Central memory CD8-positive, alpha-beta T cell (primary cell): ENCODE results near the gene ST3GAL4.
"Not testable (repeated sequence)": the region's sequence is repeated elsewhere in the genome, so short reads cannot be mapped to it uniquely, and the experiment has no call there.

Experiments used
- ATAC-seq: fragments of 150-1000 bp; cut with Tn5 transposase; replicated peaks from 2 replicates; pipeline ENCODE4 v1.10.0; 2022; ENCODE audit warnings: mild to moderate bottlenecking, moderate FRiP score, moderate number of reproducible peaks; ENCODE audit not compliant: poor library complexity, severe bottlenecking; ENCODE audit errors: extremely low read depth
- DNase-seq, 2 donors: peaks; one replicate each; pipeline ENCODE4 v3.0.0; 2021; ENCODE audit warnings: low spot score in 2 of 2
- H3K27ac Mint-ChIP-seq: one replicate; pipeline ENCODE4 v1.8.0; 2022; ENCODE audit warnings: low read depth, mild to moderate bottlenecking, moderate library complexity, mixed read lengths
- H3K27me3 Mint-ChIP-seq: one replicate; pipeline ENCODE4 v1.8.0; 2022; ENCODE audit warnings: mixed read lengths
- H3K36me3 Mint-ChIP-seq: one replicate; pipeline ENCODE4 v1.8.0; 2022; ENCODE audit warnings: mild to moderate bottlenecking, moderate library complexity, mixed read lengths; ENCODE audit not compliant: insufficient read depth
- H3K4me1 Mint-ChIP-seq: one replicate; pipeline ENCODE4 v1.8.0; 2022; ENCODE audit warnings: mixed read lengths
- H3K4me3 Mint-ChIP-seq: one replicate; pipeline ENCODE4 v1.8.0; 2022; ENCODE audit warnings: mild to moderate bottlenecking, moderate library complexity, mixed read lengths
- H3K9me3 Mint-ChIP-seq: one replicate; pipeline ENCODE4 v1.8.0; 2022; ENCODE audit warnings: mixed read lengths

ST3GAL4 gene

GRCh38 chr11:126380909-126381308, 25.4 kb downstream of the ST3GAL4 start:
- no peaks in the 10 kb centered on the region for H3K9me3 Mint-ChIP-seq
- H3K36me3 Mint-ChIP-seq, result peaks cover 2% of the 10 kb centered on the region
- ATAC-seq (no peak), DNase-seq (no peak)
- H3K4me3 Mint-ChIP-seq, result no peak overlapping the region
- H3K4me1 Mint-ChIP-seq, result peaks cover 2% of the 10 kb centered on the region
- H3K27ac Mint-ChIP-seq, result no peak overlapping the region
- no peaks in the 10 kb centered on the region for H3K27me3 Mint-ChIP-seq

DNA sequence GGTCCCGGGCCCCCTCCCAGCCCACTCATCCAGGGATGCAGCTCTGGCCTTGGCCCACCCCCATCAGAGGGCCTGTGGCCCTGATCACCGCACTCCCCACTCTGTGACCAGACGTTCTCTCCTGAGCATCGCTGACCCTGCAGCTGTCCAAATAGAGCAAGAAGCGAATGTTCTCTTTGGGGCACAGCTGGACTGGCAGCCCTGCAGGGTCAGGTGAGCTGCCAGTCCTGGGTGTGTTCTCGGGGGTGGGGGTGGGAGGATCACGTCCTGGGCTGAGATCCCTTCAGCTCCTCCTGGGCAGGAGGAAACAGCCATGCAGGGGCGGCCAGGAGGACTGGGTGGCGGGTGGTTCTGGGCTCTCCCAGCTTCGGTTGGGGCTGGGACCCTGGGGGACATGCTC, 26.5 kb downstream of the ST3GAL4 start:
- not testable (repeated sequence) for H3K27ac Mint-ChIP-seq, ATAC-seq, DNase-seq, H3K9me3 Mint-ChIP-seq, H3K4me3 Mint-ChIP-seq, H3K27me3 Mint-ChIP-seq, H3K36me3 Mint-ChIP-seq, H3K4me1 Mint-ChIP-seq

DNA sequence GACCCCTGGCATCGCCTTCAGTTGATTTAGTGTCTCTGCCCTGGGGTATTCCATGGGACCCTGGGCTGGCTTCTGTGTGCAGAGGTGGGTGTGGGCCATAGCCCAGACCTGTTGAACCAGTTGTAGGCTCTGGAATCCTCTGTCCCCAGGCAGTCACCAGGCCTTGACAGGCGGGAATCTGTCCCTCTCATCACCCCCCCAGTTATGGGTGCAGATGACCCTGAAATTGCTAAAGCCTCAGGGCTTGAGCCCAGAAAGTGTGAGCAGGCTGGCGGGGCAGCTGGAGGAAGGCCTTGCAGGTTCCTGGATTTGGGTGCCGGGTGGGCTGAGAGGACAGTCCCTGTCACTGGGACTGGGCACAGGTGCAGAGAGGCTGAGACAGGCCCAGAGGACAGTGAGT, 27.2 kb downstream of the ST3GAL4 start:
- not testable (repeated sequence) for H3K36me3 Mint-ChIP-seq, H3K27ac Mint-ChIP-seq, H3K9me3 Mint-ChIP-seq, H3K27me3 Mint-ChIP-seq, H3K4me3 Mint-ChIP-seq, H3K4me1 Mint-ChIP-seq, DNase-seq, ATAC-seq

GRCh38 chr11:126383339-126384335, 28.2 kb downstream of the ST3GAL4 start:
- Mint-ChIP-seq H3K4me3 (no peak overlapping the region), H3K27me3 (no peaks in the 10 kb centered on the region), H3K36me3 (peaks cover 2% of the 10 kb centered on the region), H3K27ac (no peak overlapping the region), H3K4me1 (peaks cover 6% of the 10 kb centered on the region), H3K9me3 (no peaks in the 10 kb centered on the region)
- DNase-seq (no peak), ATAC-seq (no peak)

DNA sequence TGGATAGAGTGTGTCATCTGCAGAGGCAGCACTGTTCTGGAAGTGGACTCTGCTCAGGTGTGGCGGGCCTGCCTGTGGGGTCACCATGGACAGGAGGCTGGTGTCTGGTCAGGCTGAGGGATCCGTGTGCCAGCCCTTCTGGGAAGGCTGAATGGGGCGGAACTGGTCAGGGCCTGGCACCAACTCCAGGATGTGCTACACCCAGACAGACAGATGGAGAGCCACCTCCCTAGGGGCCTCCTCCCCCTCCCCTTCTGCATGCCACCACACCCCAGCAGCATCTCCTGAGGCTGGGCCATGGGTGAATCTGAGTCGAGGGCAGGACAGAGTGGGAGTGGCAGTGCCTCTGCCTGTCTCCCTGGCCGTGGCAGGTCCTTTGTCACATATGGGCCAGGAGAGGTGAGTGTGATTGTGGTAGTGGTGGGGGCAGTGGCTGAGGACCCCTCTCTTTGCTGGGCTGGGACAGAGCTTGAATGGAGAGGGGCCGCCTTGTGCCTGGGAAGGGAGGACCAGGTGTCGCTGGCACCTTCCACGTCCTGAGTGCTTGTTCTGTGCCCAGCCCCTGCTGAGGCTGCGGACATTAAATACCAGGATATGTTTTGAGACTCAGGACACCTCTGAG, 29.1 kb downstream of the ST3GAL4 start:
- Mint-ChIP-seq H3K36me3 (peaks cover 2% of the 10 kb centered on the region), H3K4me1 (peaks cover 6% of the 10 kb centered on the region), H3K9me3 (no peaks in the 10 kb centered on the region), H3K27me3 (no peaks in the 10 kb centered on the region), H3K4me3 (no peak overlapping the region), H3K27ac (no peak overlapping the region)
- no peak for DNase-seq
- no peak for ATAC-seq

DNA sequence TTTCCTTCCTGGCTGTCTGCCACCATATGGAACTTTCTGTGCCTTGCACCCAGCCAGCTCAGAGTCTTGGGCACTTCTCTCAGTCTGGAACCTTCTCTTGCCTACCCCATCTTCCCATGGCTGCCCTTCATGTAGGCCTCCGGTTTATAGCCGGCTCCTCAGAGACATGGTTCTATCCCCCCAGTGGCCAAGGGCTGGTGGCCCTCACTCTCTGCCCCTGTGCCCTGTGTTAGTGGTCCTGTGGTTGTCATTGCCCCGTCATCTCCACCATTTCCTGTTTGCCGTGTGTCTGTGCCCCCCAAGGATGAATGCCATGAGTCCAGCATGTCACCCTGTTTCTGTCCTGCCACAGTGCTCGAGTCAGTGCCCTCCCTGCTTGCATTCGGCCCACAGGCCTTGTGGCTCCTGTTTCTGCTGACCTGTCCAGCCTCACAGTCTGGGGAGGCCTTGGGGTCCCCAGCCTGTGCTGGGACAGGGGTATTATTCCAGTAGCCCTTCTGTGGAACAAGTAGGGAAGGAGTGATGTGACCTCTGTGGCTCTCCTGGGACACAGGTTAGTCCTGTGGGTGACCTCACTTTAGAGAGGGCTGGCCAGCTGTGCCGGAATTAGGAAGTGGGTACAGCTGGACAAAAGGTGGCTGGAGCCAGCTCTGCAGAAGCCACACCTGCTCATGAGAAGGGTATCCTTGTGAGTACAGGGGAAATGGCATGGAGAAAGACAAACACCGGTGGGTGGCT, 30.7 kb downstream of the ST3GAL4 start:
- no peak for ATAC-seq
- peaks cover 7% of the 10 kb centered on the region for H3K4me1 Mint-ChIP-seq
- DNase-seq, result no peak
- H3K27ac Mint-ChIP-seq, result peak overlapping the region; percentile 62
- peaks cover 2% of the 10 kb centered on the region for H3K36me3 Mint-ChIP-seq
- no peaks in the 10 kb centered on the region for H3K9me3 Mint-ChIP-seq
- H3K27me3 Mint-ChIP-seq, result no peaks in the 10 kb centered on the region
- no peak overlapping the region for H3K4me3 Mint-ChIP-seq

DNA sequence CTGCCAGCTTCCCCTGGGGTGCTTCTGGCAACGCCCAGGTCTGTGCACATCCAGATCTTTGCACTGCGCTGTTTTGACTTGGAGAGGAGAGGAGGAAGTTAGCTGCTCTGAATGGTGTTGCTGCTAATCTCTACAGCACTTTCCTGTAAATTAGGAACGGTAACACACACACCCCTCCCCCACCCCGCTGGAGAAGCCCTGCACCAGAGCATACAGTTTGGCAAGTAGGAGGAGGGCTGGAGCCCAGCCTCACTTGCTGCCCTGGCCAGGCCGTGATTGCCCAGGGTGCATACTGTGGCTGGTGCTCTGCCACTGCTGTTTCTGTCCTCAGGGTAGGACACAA, 31.2 kb downstream of the ST3GAL4 start:
- H3K9me3 Mint-ChIP-seq, ATAC-seq, H3K27me3 Mint-ChIP-seq, H3K4me3 Mint-ChIP-seq, H3K27ac Mint-ChIP-seq, DNase-seq, H3K36me3 Mint-ChIP-seq: not testable (repeated sequence)
- H3K4me1 Mint-ChIP-seq, result peaks cover 12% of the 10 kb centered on the region

DNA sequence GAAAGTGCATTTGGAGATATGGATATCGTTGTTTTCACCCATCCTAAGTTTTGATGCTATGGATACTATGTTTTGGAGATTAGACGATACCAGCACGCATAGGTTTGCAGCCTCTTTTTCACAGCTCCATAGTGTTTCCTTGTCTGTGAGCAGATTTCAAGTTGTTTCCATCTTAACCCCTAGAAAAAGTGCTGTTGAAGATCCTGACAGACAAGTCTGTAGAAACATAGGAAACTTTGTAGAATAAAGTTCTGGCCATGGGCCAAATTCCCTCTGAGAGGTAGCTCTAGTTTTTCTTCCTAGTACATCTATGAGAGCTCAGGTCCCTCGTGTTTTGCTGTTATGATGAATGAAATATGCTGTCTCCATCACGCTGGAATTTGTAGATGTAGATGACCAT, 32.4 kb downstream of the ST3GAL4 start:
- no peak overlapping the region for H3K4me3 Mint-ChIP-seq
- no peak for ATAC-seq
- H3K9me3 Mint-ChIP-seq, result no peaks in the 10 kb centered on the region
- peaks cover 17% of the 10 kb centered on the region for H3K4me1 Mint-ChIP-seq
- no peak overlapping the region for H3K27ac Mint-ChIP-seq
- H3K27me3 Mint-ChIP-seq, result no peaks in the 10 kb centered on the region
- DNase-seq, result no peak
- H3K36me3 Mint-ChIP-seq, result peaks cover 2% of the 10 kb centered on the region

DNA sequence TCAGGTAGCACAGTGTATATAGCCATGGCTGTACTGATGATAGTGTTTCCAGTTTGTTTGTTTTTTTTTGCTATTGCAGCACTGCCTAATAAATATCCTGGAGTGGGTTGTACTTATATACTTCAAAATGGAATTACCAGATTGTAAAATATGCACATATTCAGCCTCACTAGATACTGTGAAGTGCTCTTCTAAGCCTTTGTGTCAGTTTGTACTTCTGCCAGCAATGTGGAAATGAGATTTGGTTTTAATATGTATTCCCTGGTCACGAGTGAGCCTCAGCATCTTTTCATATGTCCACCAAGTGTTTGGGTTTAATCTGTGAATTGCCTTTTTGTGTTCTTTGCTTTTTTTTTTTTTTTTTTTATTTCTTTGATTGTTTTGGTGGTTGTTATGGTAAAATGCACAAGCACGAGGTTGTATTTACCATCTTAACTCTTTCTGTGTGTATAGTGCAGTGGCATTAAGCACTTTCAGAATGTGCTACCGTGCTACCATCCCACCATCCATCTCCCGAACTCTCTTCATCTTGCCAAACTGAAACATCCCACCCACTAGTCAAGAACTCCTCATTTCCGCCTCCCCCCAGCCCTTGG, 34.9 kb downstream of the ST3GAL4 start:
- H3K4me1 Mint-ChIP-seq, result peaks cover 17% of the 10 kb centered on the region
- H3K27ac Mint-ChIP-seq, result no peak overlapping the region
- DNase-seq, result no peak
- H3K36me3 Mint-ChIP-seq, result no peaks in the 10 kb centered on the region
- no peaks in the 10 kb centered on the region for H3K9me3 Mint-ChIP-seq
- no peak for ATAC-seq
- H3K27me3 Mint-ChIP-seq, result no peaks in the 10 kb centered on the region
- no peak overlapping the region for H3K4me3 Mint-ChIP-seq

DNA sequence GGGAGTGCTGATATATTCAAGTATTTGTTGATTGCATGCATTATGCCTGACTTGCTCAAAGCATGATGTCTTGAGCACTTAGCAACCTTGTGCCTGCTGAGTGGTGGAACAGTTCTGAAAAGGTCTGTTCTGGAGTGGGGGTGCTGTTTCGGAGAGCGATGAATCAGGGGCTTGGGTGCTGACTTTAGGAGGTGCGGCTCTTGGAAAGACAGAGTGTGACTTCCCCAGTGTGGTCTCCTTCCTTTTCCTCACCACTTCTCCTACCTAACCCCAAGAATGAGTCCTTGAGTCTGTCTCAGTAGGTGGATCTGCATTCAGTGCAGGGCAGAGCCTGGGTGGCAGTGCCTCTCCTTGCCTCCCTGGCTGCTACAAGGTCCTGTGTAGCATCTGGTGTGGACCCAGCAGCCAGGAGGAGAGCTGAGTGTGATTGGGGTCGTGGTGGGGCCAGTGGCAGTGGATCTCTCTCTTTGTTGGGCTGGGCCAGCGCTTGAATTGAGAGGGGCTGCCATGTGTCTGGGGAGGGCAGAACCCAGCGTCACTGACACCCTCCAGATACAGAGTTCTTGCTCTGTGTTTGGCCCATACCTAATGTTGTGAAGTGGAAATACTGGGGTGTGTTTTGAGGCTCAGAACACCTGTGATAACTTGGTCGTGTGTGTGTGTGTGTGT, 35.9 kb downstream of the ST3GAL4 start:
- no peak for ATAC-seq
- H3K4me1 Mint-ChIP-seq, result peaks cover 11% of the 10 kb centered on the region
- H3K9me3 Mint-ChIP-seq, result no peaks in the 10 kb centered on the region
- no peak overlapping the region for H3K27ac Mint-ChIP-seq
- DNase-seq, result no peak
- no peak overlapping the region for H3K4me3 Mint-ChIP-seq
- H3K36me3 Mint-ChIP-seq, result no peaks in the 10 kb centered on the region
- H3K27me3 Mint-ChIP-seq, result no peaks in the 10 kb centered on the region

GRCh38 chr11:126391970-126392632, 36.6 kb downstream of the ST3GAL4 start:
- H3K36me3 Mint-ChIP-seq, result no peaks in the 10 kb centered on the region
- H3K27ac Mint-ChIP-seq, result no peak overlapping the region
- no peak overlapping the region for H3K4me3 Mint-ChIP-seq
- H3K9me3 Mint-ChIP-seq, result no peaks in the 10 kb centered on the region
- DNase-seq (no peak), ATAC-seq (no peak)
- peaks cover 11% of the 10 kb centered on the region for H3K4me1 Mint-ChIP-seq
- H3K27me3 Mint-ChIP-seq, result no peaks in the 10 kb centered on the region

- Mint-ChIP-seq H3K27me3 (no peaks in the 10 kb centered on the region), H3K27ac (no peak overlapping the region), H3K4me3 (no peak overlapping the region), H3K36me3 (no peaks in the 10 kb centered on the region), H3K4me1 (peaks cover 11% of the 10 kb centered on the region), H3K9me3 (no peaks in the 10 kb centered on the region)
- no peak for ATAC-seq
- DNase-seq, result no peak
Measured at GRCh38 chr11:126392633-126393013, 37.1 kb downstream of the ST3GAL4 start.
